Immature natural killer cell (primary cell): ENCODE results near the gene CWC15. TPM values are rescaled to one million over a fixed set of nuclear protein-coding genes. Genes with fewer than 3 reads are reported as not detected.
A peak's percentile ranks its signal among the peaks of the same experiment; 100 is the strongest.

Experiments
- DNase-seq, 3 donors: peaks; one replicate each; pipeline ENCODE4 v3.0.0; 2022; ENCODE audit warnings: mixed read lengths in 1 of 3
- H3K27ac Mint-ChIP-seq, 6 donors: one replicate each; pipeline ENCODE4 v1.8.0; 2020; ENCODE audit warnings: mixed read lengths in 6 of 6, mild to moderate bottlenecking in 5 of 6, inconsistent platforms in 4 of 6, moderate library complexity in 3 of 6
- H3K27me3 Mint-ChIP-seq, 3 donors: one replicate each; pipeline ENCODE4 v1.8.0; 2020 to 2021; ENCODE audit warnings: low read depth in 3 of 3, mild to moderate bottlenecking in 3 of 3, mixed read lengths in 3 of 3, moderate library complexity in 3 of 3, inconsistent platforms in 1 of 3
- H3K36me3 Mint-ChIP-seq, 3 donors: one replicate each; pipeline ENCODE4 v1.8.0; 2020; ENCODE audit warnings: mixed read lengths in 3 of 3, inconsistent platforms in 2 of 3, mild to moderate bottlenecking in 2 of 3
- H3K4me1 Mint-ChIP-seq, 2 donors: one replicate each; pipeline ENCODE4 v1.8.0; 2020; ENCODE audit warnings: inconsistent platforms in 2 of 2, mild to moderate bottlenecking in 2 of 2, mixed read lengths in 2 of 2, moderate library complexity in 1 of 2
- H3K4me3 Mint-ChIP-seq, 5 donors: one replicate each; pipeline ENCODE4 v1.8.0; 2020; ENCODE audit warnings: mild to moderate bottlenecking in 5 of 5, mixed read lengths in 5 of 5, inconsistent platforms in 3 of 5, moderate library complexity in 3 of 5
- H3K9me3 Mint-ChIP-seq, 6 donors: one replicate each; pipeline ENCODE4 v1.8.0; 2020; ENCODE audit warnings: mild to moderate bottlenecking in 6 of 6, mixed read lengths in 6 of 6, inconsistent platforms in 4 of 6, moderate library complexity in 3 of 6
- polyA plus RNA-seq, 3 donors: library from polyadenylated mRNA; unstranded; fragments of 300-500 nt; fragmentation: Illumina TruSeq; gene quantifications; one replicate each; pipeline ENCODE4 v1.2.3, GENCODE V29; 2021

The CWC15 gene
- polyA plus RNA-seq, 3 donors from 2014 or later, result 40.4 to 48.7 (median 47.2) TPM

DNA sequence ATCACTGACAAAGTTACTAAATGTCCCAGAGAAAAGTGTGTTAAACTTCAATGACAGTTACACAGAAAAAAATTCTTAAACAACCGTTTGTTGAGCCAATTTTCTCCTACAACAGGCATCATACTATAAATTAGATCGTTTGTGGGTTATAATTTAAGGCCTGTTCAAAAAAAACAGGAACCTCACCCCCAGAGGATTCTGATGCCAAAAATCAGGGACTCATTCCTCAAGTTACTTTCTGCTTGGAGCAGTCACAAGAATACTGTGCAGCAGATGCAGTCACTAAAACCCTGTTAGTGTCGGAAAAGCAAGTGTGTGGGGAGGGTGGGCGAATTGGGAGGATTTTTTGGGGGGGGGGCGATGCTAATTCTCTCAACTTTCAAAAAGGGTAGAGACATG lies 657 bp downstream of the CWC15 start:
- Mint-ChIP-seq H3K27ac (peak overlapping the region in 5 of 6 donors; percentile 43 to 99 (median 95)), H3K4me1 (peaks cover 28 to 54% of the 10 kb centered on the region in 2 donors), H3K9me3 (no peaks in the 10 kb centered on the region), H3K27me3 (peaks cover 3 to 10% (median 6%) of the 10 kb centered on the region in 3 donors), H3K4me3 (peak overlapping the region; percentile 92 to 99 (median 97)), H3K36me3 (peaks cover 20 to 45% (median 29%) of the 10 kb centered on the region in 3 donors)
- no peak for DNase-seq

DNA sequence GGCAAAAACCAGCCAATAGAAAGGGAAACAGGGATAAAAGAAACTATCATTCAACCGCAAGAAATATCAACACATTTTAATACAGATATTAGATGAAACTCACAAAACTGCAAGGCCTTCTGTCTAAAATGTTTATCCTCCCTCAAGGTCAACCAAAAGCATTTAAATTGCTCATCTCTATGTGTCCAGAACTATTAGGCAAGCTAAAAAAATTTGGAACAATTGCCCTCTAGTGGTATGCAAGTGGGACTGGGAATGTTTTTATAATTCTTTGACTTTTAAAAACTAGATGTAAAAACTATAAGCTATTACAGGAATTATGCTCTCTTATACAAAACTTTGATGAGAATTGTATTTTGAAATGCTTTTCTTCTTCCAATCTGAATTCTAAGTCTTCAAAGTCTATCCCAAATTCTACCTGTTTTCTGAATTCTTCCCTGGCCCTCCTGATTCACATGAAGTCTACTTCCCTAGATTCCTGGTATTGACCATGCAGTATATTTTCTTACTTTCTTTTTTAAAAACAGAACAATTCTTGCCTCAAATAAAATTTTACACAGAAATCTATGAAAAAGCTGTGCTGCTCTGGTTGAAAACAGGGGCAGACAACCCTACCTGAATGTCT lies 4.9 kb downstream of the CWC15 start:
- Mint-ChIP-seq H3K9me3 (no peaks in the 10 kb centered on the region), H3K4me3 (no peak overlapping the region), H3K4me1 (peaks cover 15 to 37% of the 10 kb centered on the region in 2 donors), H3K27me3 (peaks cover 0 to 4% (median 0%) of the 10 kb centered on the region in 3 donors), H3K36me3 (peaks cover 14 to 64% (median 50%) of the 10 kb centered on the region in 3 donors), H3K27ac (no peak overlapping the region)
- DNase-seq, result no peak

DNA sequence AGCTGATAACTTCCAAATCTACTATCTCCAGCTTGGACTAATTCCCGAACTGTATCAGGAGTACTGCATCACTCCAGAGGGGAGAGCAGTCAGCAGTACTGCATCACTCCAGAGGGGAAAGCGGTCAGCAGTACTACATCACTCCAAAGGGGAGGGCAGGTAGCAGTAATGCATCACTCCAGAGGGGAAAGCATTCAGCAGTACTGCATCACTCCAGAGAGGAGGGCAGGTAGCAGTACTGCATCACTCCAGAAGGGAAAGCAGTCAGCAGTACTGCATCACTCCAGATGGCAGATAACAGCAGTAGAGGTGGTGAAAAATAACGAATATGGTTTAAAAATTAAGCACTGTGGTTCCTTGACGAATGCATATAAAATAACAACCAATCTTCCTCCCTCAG lies 8.4 kb downstream of the CWC15 start:
- no peaks in the 10 kb centered on the region for H3K27me3 Mint-ChIP-seq
- peaks cover 4 to 9% of the 10 kb centered on the region in 2 donors for H3K4me1 Mint-ChIP-seq
- no peak overlapping the region for H3K27ac Mint-ChIP-seq
- H3K4me3 Mint-ChIP-seq, result no peak overlapping the region
- DNase-seq, result no peak
- H3K9me3 Mint-ChIP-seq, result no peaks in the 10 kb centered on the region
- H3K36me3 Mint-ChIP-seq, result peaks cover 22 to 65% (median 53%) of the 10 kb centered on the region in 3 donors

DNA sequence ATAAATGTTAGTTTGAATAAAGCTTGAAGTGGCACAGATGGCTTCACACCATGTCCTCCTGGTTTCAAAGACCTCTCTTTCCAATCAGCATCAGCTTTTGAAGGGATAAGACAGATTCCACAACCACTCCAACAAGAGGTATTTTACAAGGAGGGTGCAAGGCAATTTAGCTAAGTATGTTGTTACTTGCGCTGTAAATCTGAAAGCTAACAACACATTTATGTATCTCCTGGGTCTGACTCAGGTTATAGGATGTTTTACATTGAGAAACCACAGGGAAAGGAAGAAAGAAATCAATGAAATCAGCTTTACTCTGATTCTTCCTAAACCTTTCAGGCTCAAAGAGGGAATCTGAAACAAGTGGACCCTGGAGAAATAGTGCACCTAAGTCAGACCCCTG lies 12.1 kb downstream of the CWC15 start:
- Mint-ChIP-seq H3K9me3 (no peaks in the 10 kb centered on the region), H3K36me3 (peaks cover 14 to 48% (median 38%) of the 10 kb centered on the region in 3 donors)

DNA sequence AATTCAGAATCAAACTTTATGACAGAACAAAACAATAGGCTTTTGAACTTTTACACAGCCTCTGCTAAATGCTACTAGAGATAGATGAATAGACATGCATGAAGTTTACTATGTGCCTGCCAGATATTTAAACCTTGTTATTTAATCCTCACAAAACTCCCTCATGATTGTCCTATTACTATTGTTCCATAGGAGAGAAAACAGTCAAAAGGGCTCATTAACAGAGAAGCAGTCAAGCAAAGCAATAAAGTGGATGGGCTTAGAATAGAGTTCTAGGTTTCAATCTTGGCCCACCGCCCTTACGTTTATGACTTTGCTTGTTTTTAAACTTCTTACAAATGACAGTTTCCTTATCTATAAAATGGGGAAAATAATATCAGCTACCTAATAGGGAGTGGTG lies 12.9 kb downstream of the CWC15 start:
- Mint-ChIP-seq H3K27ac (no peak overlapping the region), H3K4me3 (no peak overlapping the region), H3K27me3 (no peaks in the 10 kb centered on the region), H3K36me3 (peaks cover 18 to 43% (median 30%) of the 10 kb centered on the region in 3 donors), H3K9me3 (no peaks in the 10 kb centered on the region), H3K4me1 (peaks cover 0 to 4% of the 10 kb centered on the region in 2 donors)
- no peak for DNase-seq

More for the DNA sequence above, 12.1 kb downstream of the CWC15 start:
- Mint-ChIP-seq H3K27me3 (no peaks in the 10 kb centered on the region), H3K27ac (no peak overlapping the region), H3K4me1 (peaks cover 0 to 4% of the 10 kb centered on the region in 2 donors), H3K4me3 (no peak overlapping the region)
- no peak for DNase-seq

DNA sequence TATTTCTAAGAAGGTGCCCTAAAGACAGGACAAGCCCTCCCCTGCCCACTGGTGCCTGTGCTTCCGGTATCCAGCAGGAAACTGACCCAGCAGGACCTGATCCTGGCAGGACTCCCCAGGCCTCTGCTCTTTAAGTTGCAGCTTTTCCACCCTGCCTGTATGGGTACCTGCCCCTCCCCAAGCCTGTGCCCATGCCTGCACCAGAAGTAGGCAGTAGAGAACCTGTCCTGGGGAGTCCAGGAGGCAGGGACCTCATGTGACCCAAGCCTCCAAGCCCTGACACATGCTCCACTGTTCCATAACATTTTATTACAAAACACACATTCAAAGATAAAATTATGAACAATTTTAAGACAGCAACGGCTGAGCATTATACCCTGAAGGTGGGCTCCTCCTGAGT lies 14.2 kb downstream of the CWC15 start:
- Mint-ChIP-seq H3K9me3 (no peaks in the 10 kb centered on the region), H3K27me3 (no peaks in the 10 kb centered on the region), H3K4me3 (no peak overlapping the region), H3K36me3 (peaks cover 24 to 37% (median 26%) of the 10 kb centered on the region in 3 donors), H3K4me1 (no peaks in the 10 kb centered on the region), H3K27ac (no peak overlapping the region)
- DNase-seq, result no peak

DNA sequence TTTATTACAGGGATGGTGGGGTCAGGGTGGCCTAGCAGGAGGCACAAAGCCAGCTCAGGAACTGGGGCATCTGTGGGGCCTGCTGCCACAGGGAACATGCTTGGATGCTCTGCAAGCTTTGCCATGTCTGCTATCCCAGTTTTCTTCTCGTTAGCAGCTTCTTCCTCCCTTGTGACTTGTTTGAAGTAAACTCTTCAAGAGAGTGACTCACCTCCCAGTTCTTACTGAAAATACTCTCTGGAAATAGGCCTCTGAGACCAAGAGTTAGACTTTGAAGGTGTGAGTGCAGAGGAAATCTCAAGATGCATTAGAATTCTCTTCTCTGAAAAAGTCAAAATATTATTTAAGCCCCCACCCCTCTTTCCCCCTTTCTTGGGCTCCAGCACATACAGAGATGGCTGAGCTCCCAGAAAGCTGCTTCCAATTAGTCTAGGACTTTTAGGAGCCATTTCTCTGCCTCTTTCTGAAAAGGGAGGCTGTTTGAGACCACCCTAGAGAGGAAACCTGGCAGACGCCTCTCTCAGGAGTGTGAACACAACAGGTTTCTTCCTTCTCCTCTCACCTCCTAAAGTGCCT lies 15.1 kb downstream of the CWC15 start:
- no peaks in the 10 kb centered on the region for H3K4me1 Mint-ChIP-seq

DNA sequence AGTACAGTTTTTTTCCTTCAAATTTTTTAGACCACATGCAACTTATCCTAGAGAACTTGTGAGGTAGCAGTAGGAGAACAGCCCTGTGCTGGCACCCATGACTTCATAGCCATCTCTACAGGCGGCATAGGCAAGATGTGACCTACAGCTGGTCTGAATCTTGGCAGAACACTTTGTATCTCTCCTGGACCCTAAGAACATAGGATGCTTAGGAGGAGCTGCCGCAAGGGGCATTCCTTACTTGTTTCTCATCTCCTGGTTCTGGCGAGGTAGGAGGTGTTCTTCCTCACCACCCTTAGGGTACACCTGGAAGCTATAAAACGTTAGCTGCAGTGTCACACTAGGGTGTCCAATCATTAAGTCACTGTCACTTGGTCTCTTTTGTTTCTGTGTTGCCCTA lies 16.4 kb downstream of the CWC15 start:
- Mint-ChIP-seq H3K4me1 (no peaks in the 10 kb centered on the region), H3K36me3 (peaks cover 13 to 23% (median 14%) of the 10 kb centered on the region in 3 donors), H3K4me3 (no peak overlapping the region), H3K9me3 (no peaks in the 10 kb centered on the region), H3K27ac (no peak overlapping the region), H3K27me3 (no peaks in the 10 kb centered on the region)
- no peak for DNase-seq

More for the DNA sequence above, 15.1 kb downstream of the CWC15 start:
- Mint-ChIP-seq H3K36me3 (peaks cover 21 to 32% (median 23%) of the 10 kb centered on the region in 3 donors), H3K9me3 (no peaks in the 10 kb centered on the region), H3K4me3 (no peak overlapping the region), H3K27me3 (no peaks in the 10 kb centered on the region), H3K27ac (no peak overlapping the region)
- DNase-seq, result no peak

DNA sequence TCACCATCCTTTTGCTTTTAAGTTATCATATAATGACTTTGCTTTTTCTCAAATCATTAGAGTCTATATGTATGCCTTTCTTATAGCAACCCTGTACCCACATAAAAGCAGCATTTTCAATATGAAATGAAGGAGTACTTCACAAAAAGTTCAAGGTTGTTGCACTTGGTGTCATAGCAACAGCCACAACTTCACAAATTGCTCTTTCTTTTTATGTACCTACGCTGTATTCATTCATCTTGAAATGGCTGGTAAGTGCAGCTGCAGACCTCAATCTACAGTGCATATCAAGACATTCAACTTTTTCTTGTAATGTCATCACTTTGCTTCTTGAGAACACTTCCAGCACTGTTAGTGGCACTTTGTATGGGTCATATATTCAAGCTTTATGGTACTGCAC lies 18.6 kb downstream of the CWC15 start:
- H3K27ac Mint-ChIP-seq, result no peak overlapping the region
- DNase-seq, result no peak

DNA sequence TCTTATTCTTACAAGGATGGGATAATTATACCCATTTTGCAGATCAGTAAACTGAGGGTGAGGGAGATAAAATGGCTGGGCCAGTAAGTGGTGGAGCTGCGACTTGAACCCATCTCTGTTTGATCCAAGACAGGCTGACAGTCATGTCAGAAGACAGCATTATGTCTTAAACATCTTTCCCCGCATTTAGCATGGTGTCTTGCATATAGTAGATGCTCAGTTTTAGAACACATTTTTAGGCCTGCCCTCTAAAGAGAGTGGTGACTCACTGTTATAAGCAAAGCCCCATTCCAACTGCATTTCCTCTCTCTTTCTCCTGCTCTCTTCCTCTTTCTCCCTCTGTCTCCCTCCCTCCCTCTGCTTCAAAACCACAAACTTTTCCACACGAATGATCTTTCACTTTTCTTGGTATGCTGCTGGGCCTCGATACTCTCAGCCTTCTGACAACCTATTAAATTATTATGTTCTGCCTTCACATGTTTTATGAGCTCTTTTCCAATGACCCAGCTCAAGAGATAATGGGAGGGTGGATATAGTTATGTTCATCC lies 25.2 kb downstream of the CWC15 start:
- H3K4me3 Mint-ChIP-seq, result no peak overlapping the region
- H3K4me1 Mint-ChIP-seq, result no peaks in the 10 kb centered on the region
- no peaks in the 10 kb centered on the region for H3K36me3 Mint-ChIP-seq
- no peak overlapping the region for H3K27ac Mint-ChIP-seq
- peaks cover 0 to 2% (median 0%) of the 10 kb centered on the region in 6 donors for H3K9me3 Mint-ChIP-seq
- no peak for DNase-seq
- peaks cover 0 to 12% (median 3%) of the 10 kb centered on the region in 3 donors for H3K27me3 Mint-ChIP-seq

More for the DNA sequence above, 18.6 kb downstream of the CWC15 start:
- Mint-ChIP-seq H3K27me3 (peaks cover 0 to 6% (median 3%) of the 10 kb centered on the region in 3 donors), H3K9me3 (peaks cover 0 to 1% (median 0%) of the 10 kb centered on the region in 6 donors), H3K4me3 (no peak overlapping the region), H3K4me1 (no peaks in the 10 kb centered on the region), H3K36me3 (peaks cover 5 to 14% (median 14%) of the 10 kb centered on the region in 3 donors)

DNA sequence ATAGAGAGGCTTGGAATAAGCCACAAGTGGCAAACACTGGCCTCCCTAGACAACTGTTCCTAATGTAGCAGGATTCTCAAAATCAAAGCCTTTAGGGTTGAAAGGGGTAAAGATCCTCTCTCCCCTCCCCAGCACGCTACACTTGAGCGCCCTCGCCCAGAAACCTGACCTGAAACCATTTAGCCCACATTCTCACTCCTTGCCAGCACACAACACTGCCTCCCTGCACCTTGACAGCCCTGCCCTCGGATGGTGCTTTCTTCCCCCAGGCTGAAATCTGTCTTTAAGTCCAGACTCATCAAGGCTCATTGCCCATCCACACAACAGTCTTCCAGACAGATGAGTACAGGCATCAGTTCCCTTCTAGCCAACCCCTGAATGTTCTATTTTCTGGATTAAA lies 26.5 kb downstream of the CWC15 start:
- Mint-ChIP-seq H3K4me3 (no peak overlapping the region), H3K36me3 (no peaks in the 10 kb centered on the region), H3K27ac (no peak overlapping the region), H3K27me3 (peaks cover 0 to 11% (median 3%) of the 10 kb centered on the region in 3 donors), H3K9me3 (peaks cover 0 to 2% (median 0%) of the 10 kb centered on the region in 6 donors), H3K4me1 (no peaks in the 10 kb centered on the region)
- DNase-seq, result no peak

DNA sequence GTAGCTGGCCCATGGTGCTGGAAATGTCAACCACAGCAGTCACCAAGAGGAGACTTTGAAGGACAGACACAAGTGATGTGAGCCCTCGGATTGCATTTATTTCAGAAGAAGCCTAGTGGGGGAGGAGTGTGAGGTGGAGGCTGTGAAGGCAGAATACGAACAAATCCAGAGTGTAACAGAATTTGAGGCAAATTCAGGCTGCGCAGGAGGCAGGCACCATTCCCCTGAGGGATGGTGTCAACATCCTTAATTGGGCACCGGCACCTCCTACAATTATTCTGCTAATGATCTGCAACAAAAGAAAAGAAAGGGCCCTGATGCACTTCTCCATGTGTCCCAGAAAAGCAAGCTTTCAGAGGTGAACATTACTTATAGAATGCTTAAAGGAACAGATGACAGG lies 32.2 kb downstream of the CWC15 start:
- H3K4me3 Mint-ChIP-seq, result no peak overlapping the region
- H3K27ac Mint-ChIP-seq, result no peak overlapping the region

DNA sequence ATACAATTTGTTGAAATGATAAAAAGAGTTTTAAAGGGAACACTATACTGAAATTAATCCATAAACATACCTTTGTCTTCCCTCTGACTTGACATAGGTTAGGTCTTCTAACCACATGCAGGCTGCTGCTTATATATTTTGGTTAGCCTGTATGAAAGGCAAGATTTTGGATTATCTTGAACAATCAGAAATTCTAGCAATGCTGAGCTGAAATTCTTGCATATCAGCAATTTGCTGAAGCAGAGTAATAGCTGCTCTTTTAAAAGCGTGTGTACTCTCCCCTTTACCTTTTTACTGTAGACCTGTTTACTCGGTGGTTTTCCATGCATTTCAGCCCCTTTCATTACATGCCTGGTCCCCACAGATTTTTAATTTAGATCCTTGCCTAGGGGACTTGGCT lies 34.0 kb downstream of the CWC15 start:
- no peaks in the 10 kb centered on the region for H3K36me3 Mint-ChIP-seq
- no peak overlapping the region for H3K4me3 Mint-ChIP-seq
- DNase-seq, result no peak
- no peaks in the 10 kb centered on the region for H3K9me3 Mint-ChIP-seq
- H3K27ac Mint-ChIP-seq, result no peak overlapping the region
- H3K4me1 Mint-ChIP-seq, result no peaks in the 10 kb centered on the region
- peaks cover 0 to 7% (median 5%) of the 10 kb centered on the region in 3 donors for H3K27me3 Mint-ChIP-seq

More for the DNA sequence above, 32.2 kb downstream of the CWC15 start:
- Mint-ChIP-seq H3K9me3 (no peaks in the 10 kb centered on the region), H3K27me3 (peaks cover 0 to 7% (median 5%) of the 10 kb centered on the region in 3 donors), H3K36me3 (no peaks in the 10 kb centered on the region), H3K4me1 (no peaks in the 10 kb centered on the region)
- DNase-seq, result no peak
